Thyroid gland (tissue), 4 donors: ENCODE results near the gene LARP1B.
"Not testable (repeated sequence)": the region's sequence is repeated elsewhere in the genome, so short reads cannot be mapped to it uniquely, and the experiment has no call there.

Experiments used
- CTCF ChIP-seq, 6 experiments: fragments of 200-600 bp in 3 of 6; fragments of 450-650 bp in 3 of 6; sonication (generic) in 3 of 6; IDR thresholded peaks; one replicate each; pipeline ENCODE4 v1.5.1; 2016 to 2019; ENCODE audit warnings: antibody characterized with exemption in 6 of 6, mild to moderate bottlenecking in 2 of 6, inconsistent platforms in 1 of 6, moderate library complexity in 1 of 6
- POLR2A ChIP-seq, 2 donors: fragments of 450-650 bp; IDR thresholded peaks; one replicate each; pipeline ENCODE4 v1.6.1; 2017; ENCODE audit warnings: antibody characterized with exemption in 2 of 2, mild to moderate bottlenecking in 2 of 2, moderate library complexity in 1 of 2

- TF ChIP-seq POLR2A, CTCF (IDR thresholded peaks at IDR 0.05): not testable (repeated sequence)
Measured at GRCh38 chr4:128047019-128047418, 14.1 kb upstream of the LARP1B start.
